ENCODE measurements around the gene TMEM109. TPM values are rescaled to one million over a fixed set of nuclear protein-coding genes. Genes with fewer than 3 reads are reported as not detected.

Gene TMEM109
- total RNA-seq, 2 donors from 2014 or later: 81.8 to 105 TPM

DNA sequence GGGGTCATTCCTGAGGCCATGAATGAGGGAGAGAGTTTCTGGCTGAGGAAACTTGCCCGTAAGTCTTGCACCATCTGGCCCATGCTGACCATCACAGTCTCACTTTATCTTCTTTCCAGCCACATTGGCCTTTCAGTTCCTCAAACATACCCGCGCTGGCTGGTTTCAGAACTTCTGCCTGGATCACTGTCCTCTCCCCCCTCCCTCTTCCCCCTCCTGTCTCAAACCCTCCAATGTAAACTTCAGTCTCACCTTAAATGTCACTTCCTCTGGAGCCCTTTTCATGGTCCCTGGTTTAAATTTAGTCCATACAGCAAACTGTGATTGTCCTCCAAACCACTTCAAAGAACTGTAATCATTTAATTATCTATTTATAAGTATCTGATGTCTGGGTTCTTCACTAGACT lies 3.7 kb upstream of the TMEM109 start:
- peaks cover 38 to 41% of the 10 kb centered on the region in 2 donors for H3K4me1 Mint-ChIP-seq (ENCODE audit: low read depth in 2 of 2)
- H3K27ac Mint-ChIP-seq: peak overlapping the region in 1 of 2 donors; percentile 9
- DNase-seq (ENCODE audit: low spot score): no peak
- no peaks in the 10 kb centered on the region for H3K27me3 Mint-ChIP-seq
- H3K36me3 Mint-ChIP-seq: no peaks in the 10 kb centered on the region
- no peaks in the 10 kb centered on the region for H3K9me3 Mint-ChIP-seq
- ATAC-seq: no peak
- no peak overlapping the region for H3K4me3 Mint-ChIP-seq

DNA sequence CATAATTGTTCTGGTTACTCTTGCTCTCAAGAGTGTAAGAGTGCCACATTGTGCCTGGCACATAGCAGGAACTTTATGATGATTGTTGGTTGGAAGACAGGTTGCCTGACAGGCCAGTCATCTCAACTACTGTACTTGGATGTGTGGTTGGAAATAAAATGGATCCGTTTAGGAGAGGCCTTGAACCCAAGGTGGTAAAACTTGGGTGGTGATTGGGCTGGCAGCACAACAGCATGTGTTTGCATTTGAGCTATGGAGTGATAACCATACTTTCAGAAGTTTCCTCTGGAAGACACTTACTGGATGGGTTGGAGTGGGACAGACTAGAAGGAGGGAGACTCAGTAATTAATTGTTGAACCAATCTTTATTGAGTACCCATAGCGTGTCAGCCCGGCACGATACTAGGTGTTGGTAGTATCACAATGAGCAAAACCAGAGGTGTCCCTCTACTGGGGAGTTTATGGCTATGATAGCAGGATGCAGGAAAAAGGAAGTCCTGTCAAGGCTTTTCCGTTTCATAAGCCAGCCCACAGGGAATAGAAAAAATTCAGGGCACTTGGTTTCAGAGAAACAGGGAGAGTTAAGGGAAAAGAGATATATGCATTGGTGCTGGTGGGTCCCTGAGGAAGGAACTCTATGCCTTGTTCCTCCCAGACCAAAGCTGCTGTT lies 3.1 kb upstream of the TMEM109 start:
- H3K27ac Mint-ChIP-seq: peak overlapping the region; percentile 9 to 96
- H3K4me1 Mint-ChIP-seq (ENCODE audit: low read depth in 2 of 2): peaks cover 40 to 41% of the 10 kb centered on the region in 2 donors

DNA sequence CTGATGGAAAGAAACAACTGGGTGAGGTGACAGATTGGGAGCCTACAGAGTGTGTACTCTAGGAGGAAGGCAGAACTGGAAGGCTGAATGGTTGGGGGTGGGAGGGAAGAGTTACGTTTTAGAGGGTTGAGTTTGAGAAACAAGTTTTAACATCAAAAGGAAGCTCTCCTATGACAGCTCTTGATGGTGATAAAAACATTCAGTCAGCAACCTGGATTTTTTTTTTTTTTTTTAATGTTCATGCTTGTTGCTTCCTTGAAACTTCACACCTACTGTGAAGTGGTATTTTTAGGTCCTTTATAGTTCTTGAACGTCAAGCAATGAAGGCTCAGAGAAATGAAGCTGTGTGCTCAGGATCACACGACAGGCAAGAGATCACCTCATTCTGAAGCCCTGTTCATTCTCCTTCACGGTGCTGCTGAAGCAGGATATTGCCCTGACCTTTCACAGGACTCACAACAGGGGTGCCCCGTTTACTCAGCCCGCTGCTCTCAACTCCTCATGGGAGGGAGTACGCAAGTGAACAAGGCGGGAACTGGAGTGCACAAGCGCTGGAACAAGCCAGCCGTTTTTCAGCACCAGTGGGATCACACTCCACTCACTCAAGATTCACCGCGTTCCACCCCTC lies 1.6 kb upstream of the TMEM109 start:
- H3K36me3 Mint-ChIP-seq: no peaks in the 10 kb centered on the region
- H3K9me3 Mint-ChIP-seq: no peaks in the 10 kb centered on the region
- H3K27me3 Mint-ChIP-seq: no peaks in the 10 kb centered on the region
- H3K4me3 Mint-ChIP-seq: peak overlapping the region; percentile 61
- H3K4me1 Mint-ChIP-seq (ENCODE audit: low read depth in 2 of 2): peaks cover 42 to 47% of the 10 kb centered on the region in 2 donors
- ATAC-seq (no peak), DNase-seq (ENCODE audit: low spot score) (no peak)
- H3K27ac Mint-ChIP-seq: peak overlapping the region; percentile 89 to 96

More for the DNA sequence above, 3.1 kb upstream of the TMEM109 start:
- ATAC-seq: no peak
- H3K36me3 Mint-ChIP-seq: no peaks in the 10 kb centered on the region
- no peaks in the 10 kb centered on the region for H3K9me3 Mint-ChIP-seq
- no peaks in the 10 kb centered on the region for H3K27me3 Mint-ChIP-seq
- H3K4me3 Mint-ChIP-seq: no peak overlapping the region
- DNase-seq (ENCODE audit: low spot score): no peak

DNA sequence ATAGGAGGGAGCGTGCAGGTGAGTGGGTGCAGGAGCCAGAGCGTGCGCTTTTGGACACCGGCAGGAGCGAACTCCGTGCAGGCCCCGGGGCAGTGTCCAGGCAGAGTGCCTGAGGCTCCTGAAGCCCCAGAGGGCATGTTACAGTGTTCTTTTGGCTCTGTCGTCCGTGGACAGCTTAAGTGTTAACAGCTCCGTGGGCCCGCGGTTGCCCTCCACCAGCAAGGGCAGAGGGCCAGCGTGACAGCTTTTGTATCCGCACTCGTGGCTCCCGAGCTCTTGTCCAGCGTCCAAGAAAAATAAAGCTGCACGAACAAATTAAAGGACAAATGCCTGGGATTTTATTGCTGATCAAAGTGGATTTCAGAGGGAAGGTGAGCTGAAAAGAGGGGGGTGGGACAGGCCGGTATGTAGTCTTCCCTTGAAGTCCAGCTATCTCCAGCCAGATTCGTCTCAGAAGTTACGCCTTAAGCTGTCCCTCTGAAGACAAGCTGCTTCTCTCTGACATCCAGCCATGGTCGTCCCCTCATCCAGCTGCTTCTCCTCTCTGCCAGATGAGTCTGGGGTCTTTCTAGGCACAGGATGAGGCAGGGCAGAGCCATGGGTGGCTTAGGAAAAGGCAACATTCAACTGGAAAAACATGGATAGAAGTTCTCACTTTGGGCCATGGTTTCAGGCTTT lies 968 bp upstream of the TMEM109 start:
- Mint-ChIP-seq H3K4me1 (ENCODE audit: low read depth in 2 of 2) (peaks cover 42 to 48% of the 10 kb centered on the region in 2 donors), H3K4me3 (peak overlapping the region; percentile 93), H3K9me3 (no peaks in the 10 kb centered on the region), H3K27me3 (no peaks in the 10 kb centered on the region), H3K27ac (peak overlapping the region; percentile 89 to 96), H3K36me3 (no peaks in the 10 kb centered on the region)
- ATAC-seq (no peak), DNase-seq (ENCODE audit: low spot score) (no peak)

DNA sequence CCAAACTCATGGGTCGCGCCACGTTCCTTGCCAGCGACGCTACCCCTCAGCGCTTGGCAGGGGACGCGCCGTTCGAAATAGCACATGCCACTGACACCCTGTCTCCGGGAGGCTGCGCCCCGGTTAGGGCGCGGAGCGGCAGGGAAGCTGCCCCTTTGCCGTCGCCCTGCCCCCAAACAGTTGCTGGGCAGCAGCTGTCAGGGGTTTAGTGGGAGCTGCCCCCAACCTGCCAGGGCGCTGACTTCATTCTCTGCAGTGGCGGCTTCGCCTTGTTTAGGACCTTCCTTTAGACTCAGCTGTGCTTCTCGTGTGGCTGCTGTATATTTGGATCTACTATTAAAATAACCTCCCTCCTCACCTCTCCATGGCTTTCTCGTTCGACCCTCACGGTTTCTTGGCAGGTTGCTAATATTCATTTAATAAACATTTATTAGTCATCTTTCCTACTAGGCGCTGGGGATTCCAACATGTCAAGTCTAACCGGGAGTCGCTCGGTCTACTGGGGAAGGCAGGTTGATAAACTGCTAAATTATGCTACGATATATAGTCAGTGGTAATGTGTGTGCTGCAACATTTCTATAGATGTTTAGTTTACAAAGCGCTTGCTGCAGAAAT lies 782 bp downstream of the TMEM109 start:
- Mint-ChIP-seq H3K36me3 (no peaks in the 10 kb centered on the region), H3K9me3 (no peaks in the 10 kb centered on the region), H3K4me1 (ENCODE audit: low read depth in 2 of 2) (peaks cover 52% of the 10 kb centered on the region in 2 donors), H3K27me3 (no peaks in the 10 kb centered on the region), H3K4me3 (peak overlapping the region; percentile 97), H3K27ac (peak overlapping the region; percentile 93)
- DNase-seq (ENCODE audit: low spot score) (no peak), ATAC-seq (peak in 1 of 2 donors; percentile 33)

DNA sequence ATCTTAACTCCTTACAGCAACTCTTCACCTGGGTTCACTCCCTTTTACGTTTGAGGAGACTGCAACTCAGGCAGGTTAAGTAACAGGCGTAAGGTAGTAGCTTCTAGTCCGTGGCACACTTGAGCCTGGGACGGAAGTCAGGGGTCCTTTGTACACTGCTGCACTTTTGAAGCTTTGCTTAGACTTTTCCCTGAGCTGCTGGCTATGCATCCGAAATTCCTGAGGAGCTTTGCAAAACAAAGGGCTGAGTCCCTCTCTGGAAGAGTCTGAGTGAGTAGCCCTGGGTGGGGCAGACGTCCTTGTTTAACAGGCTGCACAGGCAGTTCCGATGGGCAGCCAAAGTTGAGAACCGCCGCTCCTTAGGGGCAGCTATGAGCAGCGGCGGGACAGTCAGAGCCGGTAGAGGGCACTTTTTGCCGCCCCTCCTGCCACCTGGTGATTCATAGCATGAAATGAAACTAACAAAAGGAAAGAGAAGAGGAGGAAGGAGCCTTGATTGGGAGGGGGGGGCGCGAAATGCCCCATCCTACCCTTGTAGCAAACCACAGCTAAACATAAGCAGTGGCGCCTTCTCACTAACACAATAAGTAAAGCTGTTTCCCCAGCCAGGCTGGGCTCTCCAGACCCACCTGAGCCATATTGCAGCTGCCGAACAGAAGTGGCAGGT lies 1.4 kb downstream of the TMEM109 start:
- Mint-ChIP-seq H3K27ac (peak overlapping the region; percentile 93), H3K36me3 (no peaks in the 10 kb centered on the region), H3K9me3 (no peaks in the 10 kb centered on the region), H3K4me1 (ENCODE audit: low read depth in 2 of 2) (peaks cover 52% of the 10 kb centered on the region in 2 donors), H3K4me3 (peak overlapping the region; percentile 97), H3K27me3 (no peaks in the 10 kb centered on the region)
- peak; percentile 83 for DNase-seq (ENCODE audit: low spot score)
- peak; percentile 82 to 83 for ATAC-seq

DNA sequence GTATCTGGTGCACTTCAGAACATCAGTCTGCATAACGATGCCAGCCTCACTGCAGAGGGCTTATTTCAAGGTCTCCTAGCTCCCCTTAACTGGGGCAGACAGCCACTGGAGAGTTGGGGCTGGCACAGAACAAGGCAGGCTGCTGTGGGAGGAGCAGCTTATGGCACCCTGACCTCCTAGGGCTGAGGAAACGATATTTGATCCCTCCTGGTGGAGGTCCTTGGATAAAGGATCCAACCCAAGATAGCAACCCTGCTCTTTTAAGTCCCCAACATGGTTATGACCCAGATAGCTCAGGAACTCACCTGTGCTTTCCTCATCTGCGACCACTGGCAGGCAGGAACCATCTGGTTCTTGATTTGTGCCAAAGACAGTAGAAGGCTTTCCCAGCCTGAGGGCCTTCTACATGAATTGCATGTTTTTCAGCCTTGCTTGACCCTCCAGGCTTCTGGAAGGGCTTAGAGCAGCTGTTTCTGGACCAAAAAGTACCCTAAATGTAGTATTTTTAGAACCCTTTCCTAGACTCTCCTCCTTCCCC lies 2.8 kb downstream of the TMEM109 start:
- Mint-ChIP-seq H3K36me3 (no peaks in the 10 kb centered on the region), H3K27me3 (no peaks in the 10 kb centered on the region)

DNA sequence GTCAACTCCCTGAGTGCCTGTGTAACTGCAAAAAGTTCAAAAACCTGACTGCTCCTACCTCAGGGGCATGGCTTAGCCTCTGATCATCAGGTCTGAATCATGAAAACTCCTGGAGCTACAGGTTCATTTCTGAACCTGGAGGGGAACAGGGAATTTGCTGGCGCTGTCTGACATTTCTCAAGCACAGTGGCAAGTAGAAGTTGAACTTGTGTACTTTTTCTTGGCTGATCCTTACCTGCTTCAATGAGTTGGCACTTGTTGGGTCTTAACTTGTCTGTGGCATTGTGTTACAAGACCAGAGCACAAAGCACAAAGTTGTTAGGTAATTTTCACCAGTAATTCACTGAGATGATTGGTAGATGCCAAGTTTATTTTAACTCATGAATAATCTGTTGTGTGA lies 3.3 kb downstream of the TMEM109 start:
- peak overlapping the region; percentile 33 for H3K4me3 Mint-ChIP-seq

More for the DNA sequence above, 2.8 kb downstream of the TMEM109 start:
- H3K4me1 Mint-ChIP-seq (ENCODE audit: low read depth in 2 of 2): peaks cover 51% of the 10 kb centered on the region in 2 donors
- peak overlapping the region; percentile 93 for H3K27ac Mint-ChIP-seq
- peak overlapping the region; percentile 33 for H3K4me3 Mint-ChIP-seq
- DNase-seq (ENCODE audit: low spot score) (no peak), ATAC-seq (no peak)
- no peaks in the 10 kb centered on the region for H3K9me3 Mint-ChIP-seq

DNA sequence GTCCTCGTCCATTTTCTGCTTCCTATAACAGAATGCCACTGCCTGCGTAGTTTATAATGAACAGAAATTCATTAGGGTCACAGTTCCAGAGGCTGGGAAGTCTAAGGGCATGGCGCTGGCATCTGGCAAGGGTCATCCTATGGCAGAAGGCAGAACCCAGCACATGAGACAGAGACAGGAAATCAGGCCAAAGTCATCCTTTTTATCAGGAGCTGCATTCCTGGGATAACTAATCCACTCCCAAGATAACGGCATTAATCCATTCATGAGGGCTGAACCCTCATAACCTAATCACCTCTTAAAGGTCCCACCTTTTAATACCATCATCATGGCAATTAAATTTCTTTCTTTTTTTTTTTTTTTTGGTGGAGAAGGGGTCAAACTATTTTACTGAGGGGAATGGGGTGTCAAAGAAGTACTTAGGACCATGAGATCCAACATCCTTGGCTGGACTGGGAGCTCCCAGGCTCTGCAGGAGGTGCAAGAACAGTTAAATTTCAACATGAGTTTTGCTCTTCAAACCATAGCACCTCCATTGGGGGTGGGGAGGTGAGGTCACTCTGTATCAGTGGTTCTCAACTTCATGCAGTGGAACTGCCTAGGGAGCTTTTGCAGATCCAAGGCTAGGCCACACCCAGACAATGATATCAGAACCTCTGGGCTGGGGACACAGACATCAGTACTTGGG lies 4.4 kb downstream of the TMEM109 start:
- ATAC-seq (no peak), DNase-seq (ENCODE audit: low spot score) (no peak)
- Mint-ChIP-seq H3K9me3 (no peaks in the 10 kb centered on the region), H3K4me1 (ENCODE audit: low read depth in 2 of 2) (peaks cover 40 to 43% of the 10 kb centered on the region in 2 donors), H3K27ac (no peak overlapping the region), H3K4me3 (no peak overlapping the region), H3K27me3 (peaks cover 0 to 6% of the 10 kb centered on the region in 2 donors), H3K36me3 (peaks cover 7% of the 10 kb centered on the region)

More for the DNA sequence above, 3.3 kb downstream of the TMEM109 start:
- Mint-ChIP-seq H3K9me3 (no peaks in the 10 kb centered on the region), H3K36me3 (peaks cover 3% of the 10 kb centered on the region), H3K27ac (peak overlapping the region; percentile 81 to 93), H3K4me1 (ENCODE audit: low read depth in 2 of 2) (peaks cover 46% of the 10 kb centered on the region in 2 donors), H3K27me3 (peaks cover 0 to 1% of the 10 kb centered on the region in 2 donors)
- ATAC-seq (no peak), DNase-seq (ENCODE audit: low spot score) (no peak)

DNA sequence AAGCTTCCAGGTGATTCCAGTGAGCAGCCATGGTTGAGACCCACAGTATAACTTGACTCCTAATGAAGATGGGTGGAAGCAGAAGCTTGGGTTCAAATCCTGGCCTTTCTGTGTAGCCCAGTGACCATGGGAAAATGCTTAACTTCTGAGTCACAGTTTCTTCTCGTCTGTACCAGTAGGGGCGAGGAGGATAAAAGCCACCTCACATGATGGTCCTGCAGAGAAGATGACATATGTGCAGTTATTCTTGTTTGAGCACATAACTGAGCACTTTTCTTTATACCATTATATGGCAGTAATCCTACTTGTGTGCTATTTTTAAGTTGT lies 4.9 kb downstream of the TMEM109 start:
- Mint-ChIP-seq H3K4me1 (ENCODE audit: low read depth in 2 of 2) (peaks cover 35 to 39% of the 10 kb centered on the region in 2 donors), H3K27ac (no peak overlapping the region), H3K27me3 (peaks cover 0 to 6% of the 10 kb centered on the region in 2 donors), H3K36me3 (peaks cover 7% of the 10 kb centered on the region), H3K9me3 (no peaks in the 10 kb centered on the region), H3K4me3 (no peak overlapping the region)
- ATAC-seq (no peak), DNase-seq (ENCODE audit: low spot score) (no peak)

DNA sequence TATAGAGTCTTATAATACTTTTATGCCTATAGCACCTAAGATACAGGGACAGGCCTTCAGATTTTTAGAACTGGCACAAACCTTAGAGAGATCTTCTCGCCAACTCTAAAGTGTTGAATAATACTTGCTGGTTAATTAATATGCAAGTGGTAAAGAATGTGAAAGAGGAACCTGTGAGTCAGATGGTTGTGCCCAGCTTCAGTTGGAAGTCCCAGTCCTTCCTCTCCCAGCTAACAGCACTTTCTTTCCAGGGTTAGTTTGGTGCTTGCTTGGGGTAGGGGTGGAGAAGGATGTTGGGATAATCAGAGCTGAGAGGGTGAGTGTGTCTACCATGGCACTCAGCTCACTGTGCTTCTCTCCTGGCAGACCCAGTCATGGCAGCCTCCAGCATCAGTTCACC lies 5.4 kb downstream of the TMEM109 start:
- H3K27me3 Mint-ChIP-seq: peaks cover 0 to 6% of the 10 kb centered on the region in 2 donors
- H3K27ac Mint-ChIP-seq: no peak overlapping the region
- H3K4me3 Mint-ChIP-seq: no peak overlapping the region
- DNase-seq (ENCODE audit: low spot score): no peak
- H3K36me3 Mint-ChIP-seq: peaks cover 7% of the 10 kb centered on the region
- peaks cover 33 to 36% of the 10 kb centered on the region in 2 donors for H3K4me1 Mint-ChIP-seq (ENCODE audit: low read depth in 2 of 2)
- H3K9me3 Mint-ChIP-seq: no peaks in the 10 kb centered on the region
- ATAC-seq: no peak

DNA sequence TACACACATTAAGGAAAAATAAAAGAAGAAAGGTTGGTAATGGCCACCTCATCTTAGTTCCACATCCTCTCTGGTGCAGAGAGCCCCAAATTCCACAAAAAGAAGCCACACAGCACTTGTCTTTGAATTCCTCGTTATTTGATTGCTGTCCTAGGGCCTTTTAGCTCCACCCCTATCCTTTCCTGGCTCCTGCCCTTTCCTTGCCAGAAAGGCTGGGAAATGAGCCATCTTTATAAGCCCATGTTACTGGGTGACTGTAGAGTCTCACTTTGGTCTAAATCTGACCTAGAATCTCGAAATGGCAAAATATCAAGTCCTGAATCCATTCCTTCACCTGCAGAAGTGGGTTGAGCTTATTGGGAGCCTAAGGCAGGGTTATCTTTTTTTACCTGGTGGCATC lies 6.0 kb downstream of the TMEM109 start:
- no peak for ATAC-seq
- DNase-seq (ENCODE audit: low spot score): no peak
- peaks cover 30 to 34% of the 10 kb centered on the region in 2 donors for H3K4me1 Mint-ChIP-seq (ENCODE audit: low read depth in 2 of 2)
- no peak overlapping the region for H3K27ac Mint-ChIP-seq
- no peak overlapping the region for H3K4me3 Mint-ChIP-seq
- H3K27me3 Mint-ChIP-seq: peaks cover 0 to 6% of the 10 kb centered on the region in 2 donors
- no peaks in the 10 kb centered on the region for H3K9me3 Mint-ChIP-seq
- peaks cover 7% of the 10 kb centered on the region for H3K36me3 Mint-ChIP-seq

DNA sequence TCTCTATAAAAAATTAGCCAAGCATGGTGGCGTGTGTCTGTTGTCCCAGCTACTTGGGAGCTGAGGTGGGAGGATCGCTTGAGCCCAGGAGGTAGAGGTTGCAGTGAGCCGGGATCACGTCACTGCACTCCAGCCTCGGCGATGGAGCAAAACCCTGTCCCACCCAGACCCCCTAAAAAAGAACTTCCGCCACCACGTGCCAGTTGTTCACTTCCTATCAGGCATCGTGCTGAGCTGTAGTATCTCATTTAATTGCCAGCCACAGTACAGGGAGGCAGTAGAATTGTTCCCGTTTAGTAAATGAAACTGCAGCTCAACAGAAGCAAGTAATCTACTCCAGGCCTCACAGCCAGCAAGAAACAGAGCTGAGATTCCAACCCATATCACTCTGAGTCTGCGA lies 7.3 kb downstream of the TMEM109 start:
- no peak overlapping the region for H3K27ac Mint-ChIP-seq
- no peak overlapping the region for H3K4me3 Mint-ChIP-seq
- peaks cover 7% of the 10 kb centered on the region for H3K36me3 Mint-ChIP-seq
- DNase-seq (ENCODE audit: low spot score) (no peak), ATAC-seq (no peak)
- peaks cover 3 to 14% of the 10 kb centered on the region in 2 donors for H3K27me3 Mint-ChIP-seq
- peaks cover 22 to 30% of the 10 kb centered on the region in 2 donors for H3K4me1 Mint-ChIP-seq (ENCODE audit: low read depth in 2 of 2)
- no peaks in the 10 kb centered on the region for H3K9me3 Mint-ChIP-seq
